SK-N-SH treated with all-trans-retinoic acid at 6 μM for 48 hours (cell line): ENCODE results near the gene ATP2A2.

ENCODE experiments used
- ATAC-seq: fragments of 200-7000 bp; cut with Tn5 transposase; 3 replicates; pipeline ENCODE4 v1.9.1; 2020; ENCODE audit warnings: mild to moderate bottlenecking, moderate library complexity
- ARNTL ChIP-seq: fragments of 450-650 bp; formaldehyde crosslinking; IDR thresholded peaks from 2 replicates; pipeline ENCODE4 v1.5.0; 2020; ENCODE audit warnings: low read depth, mild to moderate bottlenecking, moderate library complexity, borderline replicate concordance
- BACH2 ChIP-seq: fragments of 250-450 bp; sonication (Bioruptor Pico); IDR thresholded peaks from 2 replicates; pipeline ENCODE4 v1.9.0; 2021; ENCODE audit warnings: mild to moderate bottlenecking, borderline replicate concordance
- CREB5 ChIP-seq: fragments of 250-450 bp; sonication (Bioruptor Pico); IDR thresholded peaks from 2 replicates; pipeline ENCODE4 v1.5.1; 2020; ENCODE audit warnings: low read depth, mild to moderate bottlenecking, moderate library complexity
- CSDC2 ChIP-seq: fragments of 250-450 bp; sonication (Bioruptor Pico); IDR thresholded peaks from 2 replicates; pipeline ENCODE4 v1.5.0; 2020; ENCODE audit warnings: mild to moderate bottlenecking, moderate library complexity
- CSRNP3 ChIP-seq: fragments of 250-450 bp; sonication (Bioruptor Pico); IDR thresholded peaks from 2 replicates; pipeline ENCODE4 v1.5.1; 2021; ENCODE audit warnings: mild to moderate bottlenecking, moderate library complexity
- ESRRG ChIP-seq: fragments of 250-450 bp; sonication (Bioruptor Pico); IDR thresholded peaks from 2 replicates; pipeline ENCODE4 v1.6.1; 2021; ENCODE audit warnings: mild to moderate bottlenecking
- GLIS3 ChIP-seq: fragments of 250-450 bp; sonication (Bioruptor Pico); IDR thresholded peaks from 2 replicates; pipeline ENCODE4 v1.5.0; 2020; ENCODE audit warnings: mild to moderate bottlenecking, moderate library complexity
- ISL1 ChIP-seq: fragments of 250-450 bp; sonication (Bioruptor Pico); IDR thresholded peaks from 2 replicates; pipeline ENCODE4 v2.1.2; 2022; ENCODE audit warnings: mild to moderate bottlenecking, moderate library complexity
- PATZ1 ChIP-seq: fragments of 250-450 bp; sonication (Bioruptor Pico); IDR thresholded peaks from 2 replicates; pipeline ENCODE4 v1.8.0; 2020; ENCODE audit warnings: mild to moderate bottlenecking, moderate library complexity, borderline replicate concordance
- PPARA ChIP-seq: fragments of 250-450 bp; sonication (Bioruptor Pico); IDR thresholded peaks from 2 replicates; pipeline ENCODE4 v1.5.0; 2020; ENCODE audit warnings: mild to moderate bottlenecking, borderline replicate concordance
- RARB ChIP-seq: fragments of 250-450 bp; sonication (Bioruptor Pico); IDR thresholded peaks from 2 replicates; pipeline ENCODE4 v1.8.0; 2021; ENCODE audit warnings: mild to moderate bottlenecking, moderate library complexity
- SNAI2 ChIP-seq: fragments of 250-450 bp; sonication (Bioruptor Pico); IDR thresholded peaks from 2 replicates; pipeline ENCODE4 v1.5.0; 2020; ENCODE audit warnings: mild to moderate bottlenecking, moderate library complexity
- TOX ChIP-seq: fragments of 250-450 bp; sonication (Bioruptor Pico); IDR thresholded peaks from 2 replicates; pipeline ENCODE4 v1.8.0; 2021; ENCODE audit warnings: mild to moderate bottlenecking, moderate library complexity, borderline replicate concordance
- TSHZ2 ChIP-seq: fragments of 250-450 bp; sonication (Bioruptor Pico); IDR thresholded peaks from 2 replicates; pipeline ENCODE4 v1.5.0; 2020; ENCODE audit warnings: mild to moderate bottlenecking, moderate library complexity
- ZC3H10 ChIP-seq: fragments of 250-450 bp; sonication (Bioruptor Pico); IDR thresholded peaks from 2 replicates; pipeline ENCODE4 v1.5.1; 2021; ENCODE audit warnings: mild to moderate bottlenecking, moderate library complexity
- ZFP3 ChIP-seq: fragments of 250-450 bp; sonication (Bioruptor Pico); IDR thresholded peaks from 2 replicates; pipeline ENCODE4 v1.5.0; 2020; ENCODE audit warnings: mild to moderate bottlenecking, moderate library complexity
- ZFP30 ChIP-seq: fragments of 450-650 bp; formaldehyde crosslinking; IDR thresholded peaks from 2 replicates; pipeline ENCODE4 v1.5.0; 2022; ENCODE audit warnings: mild to moderate bottlenecking, moderate library complexity
- ZNF565 ChIP-seq: fragments of 450-650 bp; formaldehyde crosslinking; conservative IDR thresholded peaks from 2 replicates; pipeline ENCODE4 v1.5.0; 2020; ENCODE audit warnings: low read depth, mild to moderate bottlenecking, moderate library complexity
- ZNF8 ChIP-seq: fragments of 450-650 bp; formaldehyde crosslinking; IDR thresholded peaks from 2 replicates; pipeline ENCODE4 v1.5.0; 2020; ENCODE audit warnings: mild to moderate bottlenecking, moderate library complexity

ATP2A2 gene

GRCh38 chr12:110329710-110330109 lies 48.7 kb downstream of the ATP2A2 start:
- ATAC-seq: no peak
- TF ChIP-seq TOX (CRISPR knock-in tag) (no peak), SNAI2 (CRISPR knock-in tag) (no peak)

GRCh38 chr12:110330124-110330523 lies 49.1 kb downstream of the ATP2A2 start:
- no peak for ATAC-seq
- TF ChIP-seq PATZ1 (CRISPR knock-in tag): no peak
- TF ChIP-seq ZC3H10 (CRISPR knock-in tag): no peak
- no peak for TF ChIP-seq PPARA (CRISPR knock-in tag)
- no peak for TF ChIP-seq BACH2 (CRISPR knock-in tag)
- TF ChIP-seq CSRNP3 (CRISPR knock-in tag): no peak
- no peak for TF ChIP-seq TSHZ2 (CRISPR knock-in tag)
- TF ChIP-seq CSDC2 (CRISPR knock-in tag): no peak
- TF ChIP-seq CREB5 (CRISPR knock-in tag): no peak
- no peak for TF ChIP-seq ISL1 (CRISPR knock-in tag)
- TF ChIP-seq ZNF8 (CRISPR knock-in tag): no peak
- no peak for TF ChIP-seq SNAI2 (CRISPR knock-in tag)
- TF ChIP-seq ZFP30 (CRISPR knock-in tag): no peak
- no peak for TF ChIP-seq ARNTL (CRISPR knock-in tag)
- no peak for TF ChIP-seq GLIS3 (CRISPR knock-in tag)
- no peak for TF ChIP-seq RARB (CRISPR knock-in tag)
- TF ChIP-seq ZNF565 (CRISPR knock-in tag): no peak
- TF ChIP-seq ESRRG (CRISPR knock-in tag): no peak

- no peak for ATAC-seq
- TF ChIP-seq PATZ1 (CRISPR knock-in tag): no peak
- no peak for TF ChIP-seq ARNTL (CRISPR knock-in tag)
- TF ChIP-seq ZFP3 (CRISPR knock-in tag): no peak
- no peak for TF ChIP-seq CREB5 (CRISPR knock-in tag)
- no peak for TF ChIP-seq TOX (CRISPR knock-in tag)
- no peak for TF ChIP-seq ZNF8 (CRISPR knock-in tag)
These were observed 49.5 kb downstream of the ATP2A2 start for GRCh38 chr12:110330544-110330943.
